ENCODE results near the gene SCUBE3. TPM values are rescaled to one million over a fixed set of nuclear protein-coding genes. Genes with fewer than 3 reads are reported as not detected.

Gene SCUBE3
- total and polyA plus RNA-seq, 2 of the 13 experiments (the other 11 are each of a cell fraction or from before 2014, with no cell fraction given), result not detected

- TF ChIP-seq ZBTB34 (CRISPR knock-in tag; IDR thresholded peaks at IDR 0.05), result no peak
- no peak for TF ChIP-seq CEBPG (CRISPR knock-in tag; IDR thresholded peaks at IDR 0.05)
- TF ChIP-seq ZNF790 (CRISPR knock-in tag; IDR thresholded peaks at IDR 0.05; ENCODE audit: borderline replicate concordance), result no peak
- TF ChIP-seq ZNF460 (CRISPR knock-in tag; IDR thresholded peaks at IDR 0.05; ENCODE audit: borderline replicate concordance), result no peak
- TF ChIP-seq ELF1 (CRISPR knock-in tag; IDR thresholded peaks at IDR 0.05), result no peak
- TF ChIP-seq PLRG1 (conservative IDR thresholded peaks at IDR 0.05), result no peak
These were observed 35.2 kb downstream of the SCUBE3 start (continued) for GRCh38 chr6:35248965-35249364.

GRCh38 chr6:35251949-35252348 is 38.2 kb downstream of the SCUBE3 start:
- no peak overlapping the region for H3K9ac ChIP-seq (ENCODE audit: insufficient read depth, low read depth, low read length)
- ATAC-seq (no peak), FAIRE-seq (no peak), DNase-seq (ENCODE audit: low spot score) (no peak)
- H3K4me2 ChIP-seq (ENCODE audit: low read depth, low read length), result no peak overlapping the region
- CTCF ChIA-PET (ENCODE audit: low intra/inter-chr PET ratio, low total read pairs), result no interaction called here
- in situ Hi-C loops (cut with HindIII; ENCODE audit: extremely low pct_ligation_motif_present, low pct_unique_long_range_greater_than_20kb) (no loop called here), intact Hi-C loops (cut with micrococcal nuclease; ENCODE audit: unreplicated experiment) (no loop called here)
- no peak overlapping the region for H3K4me3 ChIP-seq (replicated peaks in 1 of 3; ENCODE audit: insufficient read depth in 1 of 3, low read depth in 2 of 3, low read length in 3 of 3)
- H3K79me2 ChIP-seq (ENCODE audit: insufficient read depth, low read length), result no peaks in the 10 kb centered on the region
- no peaks in the 10 kb centered on the region for H3K4me1 ChIP-seq (ENCODE audit: insufficient read depth, low read length)
- no peak overlapping the region for H2AFZ ChIP-seq (ENCODE audit: low read length)
- H4K20me1 ChIP-seq (ENCODE audit: insufficient read depth, low read length), result no peaks in the 10 kb centered on the region
- H3K9me3 ChIP-seq (ENCODE audit: low read length), result no peaks in the 10 kb centered on the region
- POLR2A ChIA-PET, result no interaction called here
- H3K27me3 ChIP-seq (ENCODE audit: control insufficient read depth in 1 of 2, insufficient read depth in 2 of 2, low read length in 2 of 2), result no peaks in the 10 kb centered on the region
- WGBS (ENCODE audit: low lambda C conversion rate), result 97% methylated on average over 3 of the region's 3 CpGs
- H3K27ac ChIP-seq (ENCODE audit: extremely low read length, insufficient read depth, low read length), result no peak overlapping the region
- BruUV-seq (replicated peaks), result no TSS peak
- H3K36me3 ChIP-seq (replicated peaks in 1 of 2; ENCODE audit: control insufficient read depth in 1 of 2, insufficient read depth in 2 of 2, low read length in 2 of 2), result no peaks in the 10 kb centered on the region
- TF ChIP-seq ZNF101 (CRISPR knock-in tag; IDR thresholded peaks at IDR 0.05; ENCODE audit: borderline replicate concordance, low read depth) (no peak), ZNF577 (CRISPR knock-in tag; IDR thresholded peaks at IDR 0.05; ENCODE audit: borderline replicate concordance, low read depth) (no peak), MYPOP (CRISPR knock-in tag; IDR thresholded peaks at IDR 0.05) (no peak), GPN1 (CRISPR knock-in tag; IDR thresholded peaks at IDR 0.05; ENCODE audit: borderline replicate concordance) (no peak), SIX4 (CRISPR knock-in tag; IDR thresholded peaks at IDR 0.05) (no peak), ZNF280B (CRISPR knock-in tag; IDR thresholded peaks at IDR 0.05; ENCODE audit: borderline replicate concordance) (no peak), ZNF709 (CRISPR knock-in tag; IDR thresholded peaks at IDR 0.05) (no peak), STAT6 (CRISPR knock-in tag; IDR thresholded peaks at IDR 0.05; ENCODE audit: borderline replicate concordance) (no peak), ZNF513 (CRISPR knock-in tag; conservative IDR thresholded peaks at IDR 0.05) (no peak), SOX5 (CRISPR knock-in tag; IDR thresholded peaks at IDR 0.05; ENCODE audit: borderline replicate concordance) (no peak), TGIF2 (CRISPR knock-in tag; IDR thresholded peaks at IDR 0.05) (no peak)
